ENCODE data around the gene TMEM256. TPM values are rescaled to one million over a fixed set of nuclear protein-coding genes. Genes with fewer than 3 reads are reported as not detected.

The TMEM256 gene
- total RNA-seq, 1 experiment from 2014 or later, result 151 TPM

DNA sequence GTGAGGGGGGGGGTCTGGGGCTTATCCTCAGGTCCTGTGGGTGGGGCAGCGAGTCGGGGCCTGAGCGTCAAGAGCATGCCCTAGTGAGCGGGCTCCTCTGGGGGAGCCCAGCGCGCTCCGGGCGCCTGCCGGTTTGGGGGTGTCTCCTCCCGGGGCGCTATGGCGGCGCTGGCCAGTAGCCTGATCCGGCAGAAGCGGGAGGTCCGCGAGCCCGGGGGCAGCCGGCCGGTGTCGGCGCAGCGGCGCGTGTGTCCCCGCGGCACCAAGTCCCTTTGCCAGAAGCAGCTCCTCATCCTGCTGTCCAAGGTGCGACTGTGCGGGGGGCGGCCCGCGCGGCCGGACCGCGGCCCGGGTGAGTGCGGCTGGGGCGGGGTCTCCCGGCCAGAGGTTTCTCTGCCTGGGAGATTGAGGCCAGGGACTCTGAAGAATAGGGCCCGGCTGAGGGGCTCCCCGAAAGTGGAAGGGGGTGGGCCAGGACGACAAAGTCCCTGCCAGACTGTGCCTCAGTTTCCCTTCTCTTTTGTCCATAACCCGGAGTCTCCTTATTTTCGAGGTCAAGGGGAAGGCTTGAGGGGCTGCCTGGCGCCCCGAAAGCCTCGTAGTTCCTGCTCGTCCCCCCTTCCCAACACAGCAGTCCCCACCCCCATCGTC is 35.7 kb upstream of the TMEM256 start, which contains the start of gene FGF11:
Gene FGF11 (plus strand): TSS at position 51 of the 651 bp plus-strand sequence. CDS start 109 bp downstream, at position 160.
- H3K23ac ChIP-seq (ENCODE audit: insufficient read length, low read depth, low read length), result no peak within 1 kb of the TSS
- no peaks in the 10 kb centered on the region for H3K9me3 ChIP-seq (ENCODE audit: control insufficient read depth, low read depth, low read length)
- peak within 1 kb of the TSS; percentile 53 for H4K5ac ChIP-seq (ENCODE audit: insufficient read length, low read depth, low read length)
- no peak within 1 kb of the TSS for H2BK15ac ChIP-seq (ENCODE audit: low read depth, low read length)
- H3T11ph ChIP-seq (ENCODE audit: low read length), result no peak within 1 kb of the TSS
- no peak within 1 kb of the TSS for H2BK120ac ChIP-seq (ENCODE audit: low read depth, low read length, poor library complexity, severe bottlenecking)
- no peak within 1 kb of the TSS for H4K91ac ChIP-seq (ENCODE audit: insufficient read length, low read depth, low read length)
- H2BK12ac ChIP-seq (ENCODE audit: insufficient read length, low read depth, low read length), result no peak within 1 kb of the TSS
- no peaks in the 10 kb centered on the region for H3K79me2 ChIP-seq (ENCODE audit: insufficient read depth, low read length)
- no peak within 1 kb of the TSS for H3K14ac ChIP-seq (ENCODE audit: insufficient read depth, low read length)
- no peak within 1 kb of the TSS for H3K4ac ChIP-seq (ENCODE audit: low read depth, low read length)
- peak within 1 kb of the TSS; percentile 1 for H3K27ac ChIP-seq (ENCODE audit: insufficient read length, low read depth, low read length)
- Mint-ChIP-seq H3K4me1 (peaks cover 34 to 42% of the 10 kb centered on the region in 2 experiments), H3K4me3 (peak within 1 kb of the TSS; percentile 93 to 98), H3K9me3 (no peaks in the 10 kb centered on the region), H3K27ac (peak within 1 kb of the TSS; percentile 97 to 99 (median 99)), H3K27me3 (ENCODE audit: low read depth) (peaks cover 32% of the 10 kb centered on the region), H3K36me3 (ENCODE audit: insufficient read depth in 1 of 3, low read depth in 3 of 3) (peaks cover 0 to 13% (median 2%) of the 10 kb centered on the region in 3 experiments; a peak in 3 of 7 replicates)
- H2AK5ac ChIP-seq (ENCODE audit: insufficient read length, low read length), result no peak within 1 kb of the TSS
- no peak within 1 kb of the TSS for H3K56ac ChIP-seq (ENCODE audit: insufficient read length, low read depth, low read length)
- H3K23me2 ChIP-seq (ENCODE audit: insufficient read length, low read depth, low read length, poor library complexity, severe bottlenecking), result peaks cover 33% of the 10 kb centered on the region
- no peaks in the 10 kb centered on the region for H3K79me1 ChIP-seq (ENCODE audit: insufficient read depth, low read depth, low read length, poor library complexity, severe bottlenecking)
- WGBS (ENCODE audit: extremely low coverage, insufficient read length, low lambda C conversion rate), result no CpG with 5 or more reads among the region's 50 CpGs
- H3K18ac ChIP-seq (ENCODE audit: insufficient read length, low read depth, low read length), result no peak within 1 kb of the TSS
- no peak for DNase-seq
- TF ChIP-seq, protein P1, sequence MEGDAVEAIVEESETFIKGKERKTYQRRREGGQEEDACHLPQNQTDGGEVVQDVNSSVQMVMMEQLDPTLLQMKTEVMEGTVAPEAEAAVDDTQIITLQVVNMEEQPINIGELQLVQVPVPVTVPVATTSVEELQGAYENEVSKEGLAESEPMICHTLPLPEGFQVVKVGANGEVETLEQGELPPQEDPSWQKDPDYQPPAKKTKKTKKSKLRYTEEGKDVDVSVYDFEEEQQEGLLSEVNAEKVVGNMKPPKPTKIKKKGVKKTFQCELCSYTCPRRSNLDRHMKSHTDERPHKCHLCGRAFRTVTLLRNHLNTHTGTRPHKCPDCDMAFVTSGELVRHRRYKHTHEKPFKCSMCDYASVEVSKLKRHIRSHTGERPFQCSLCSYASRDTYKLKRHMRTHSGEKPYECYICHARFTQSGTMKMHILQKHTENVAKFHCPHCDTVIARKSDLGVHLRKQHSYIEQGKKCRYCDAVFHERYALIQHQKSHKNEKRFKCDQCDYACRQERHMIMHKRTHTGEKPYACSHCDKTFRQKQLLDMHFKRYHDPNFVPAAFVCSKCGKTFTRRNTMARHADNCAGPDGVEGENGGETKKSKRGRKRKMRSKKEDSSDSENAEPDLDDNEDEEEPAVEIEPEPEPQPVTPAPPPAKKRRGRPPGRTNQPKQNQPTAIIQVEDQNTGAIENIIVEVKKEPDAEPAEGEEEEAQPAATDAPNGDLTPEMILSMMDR (conservative IDR thresholded peaks at IDR 0.05), result no peak
- H3K9ac ChIP-seq (ENCODE audit: extremely low read depth, insufficient read length, low read length), result peak within 1 kb of the TSS; percentile 73
- no peaks in the 10 kb centered on the region for H4K20me1 ChIP-seq (ENCODE audit: control insufficient read depth, insufficient read depth, insufficient read length)
- H3K4me2 ChIP-seq (ENCODE audit: insufficient read depth, insufficient read length, low read length), result peak within 1 kb of the TSS; percentile 60
- H3K4me1 ChIP-seq (ENCODE audit: insufficient read depth, low read length), result no peaks in the 10 kb centered on the region; the same call in 1 of the 2 replicates
- H3K27me3 ChIP-seq (ENCODE audit: insufficient read depth, low read length), result peaks cover 7% of the 10 kb centered on the region
- no peak within 1 kb of the TSS for H2BK20ac ChIP-seq (ENCODE audit: low read depth, low read length, poor library complexity, severe bottlenecking)
- H4K8ac ChIP-seq (replicated peaks; ENCODE audit: insufficient read length, low read depth, low read length), result no peak within 1 kb of the TSS
- H2AFZ ChIP-seq (ENCODE audit: low read length), result no peak within 1 kb of the TSS
- no peak within 1 kb of the TSS for H2BK5ac ChIP-seq (ENCODE audit: insufficient read length, low read length)

Measured in H9 (cell line).